ENCODE data around the gene SPATA32. TPM values are rescaled to one million over a fixed set of nuclear protein-coding genes. Genes with fewer than 3 reads are reported as not detected.

SPATA32 gene
- total and polyA plus RNA-seq, 2 donors from 2014 or later, result not detected

GRCh38 chr17:45287526-45288500, 25.9 kb upstream of the SPATA32 start:
- Histone ChIP-seq H3K4me3 (ENCODE audit: low read length in 3 of 3) (no peak overlapping the region), H3K4me1 (ENCODE audit: control insufficient read depth in 2 of 3, insufficient read depth in 2 of 3, low read depth in 1 of 3, low read length in 3 of 3) (peaks cover 0 to 46% (median 37%) of the 10 kb centered on the region in 3 donors), H3K27me3 (ENCODE audit: control insufficient read depth, insufficient read depth, low read length) (no peaks in the 10 kb centered on the region), H3K9me3 (ENCODE audit: control insufficient read depth in 2 of 3, insufficient read depth in 1 of 3, low read length in 3 of 3) (no peaks in the 10 kb centered on the region), H3K9ac (ENCODE audit: low read length in 3 of 3) (peak overlapping the region in 1 of 3 donors; percentile 16), H3K36me3 (ENCODE audit: control insufficient read depth in 2 of 3, insufficient read depth in 3 of 3, low read length in 3 of 3) (peaks cover 2 to 45% (median 26%) of the 10 kb centered on the region in 3 donors), H3K27ac (ENCODE audit: low read depth in 2 of 2, low read length in 2 of 2) (peak overlapping the region; percentile 32 to 36)
- no peak for TF ChIP-seq CTCF (IDR thresholded peaks at IDR 0.05; ENCODE audit: borderline replicate concordance, extremely low read depth, insufficient read depth)
- intact Hi-C loops (cut with DNase I), result no loop called here
- FAIRE-seq, result no peak
- DNase-seq, result no peak

DNA sequence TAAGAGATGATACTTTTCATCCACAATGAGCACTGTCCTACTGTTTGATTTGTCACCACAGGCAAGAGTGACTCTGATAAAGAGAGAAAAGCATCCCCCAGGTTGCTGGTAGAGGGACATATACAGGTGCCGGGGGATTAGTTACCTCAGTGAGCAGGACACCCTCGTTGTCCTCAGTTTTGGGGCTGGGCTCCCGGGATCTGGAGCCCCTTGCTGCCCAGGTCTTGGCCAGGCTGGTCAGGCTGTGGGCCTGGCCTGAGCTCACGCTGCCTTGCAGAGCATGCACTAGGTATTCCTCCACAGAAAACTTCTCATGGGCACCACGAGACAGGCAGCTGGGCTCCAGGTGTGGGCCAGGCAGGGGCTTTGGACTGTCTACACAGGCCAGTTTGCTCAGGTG, 24.4 kb upstream of the SPATA32 start:
- FAIRE-seq (no peak), DNase-seq (no peak)
- intact Hi-C loops (cut with DNase I), result no loop called here
- Histone ChIP-seq H3K9me3 (ENCODE audit: control insufficient read depth in 2 of 3, insufficient read depth in 1 of 3, low read length in 3 of 3) (no peaks in the 10 kb centered on the region), H3K27ac (ENCODE audit: low read depth in 2 of 2, low read length in 2 of 2) (no peak overlapping the region), H3K4me1 (ENCODE audit: control insufficient read depth in 2 of 3, insufficient read depth in 2 of 3, low read depth in 1 of 3, low read length in 3 of 3) (peaks cover 0 to 33% (median 27%) of the 10 kb centered on the region in 3 donors), H3K27me3 (ENCODE audit: control insufficient read depth, insufficient read depth, low read length) (no peaks in the 10 kb centered on the region), H3K9ac (ENCODE audit: low read length in 3 of 3) (no peak overlapping the region), H3K4me3 (ENCODE audit: low read length in 3 of 3) (no peak overlapping the region), H3K36me3 (ENCODE audit: control insufficient read depth in 2 of 3, insufficient read depth in 3 of 3, low read length in 3 of 3) (peaks cover 2 to 49% (median 26%) of the 10 kb centered on the region in 3 donors)
- TF ChIP-seq CTCF (IDR thresholded peaks at IDR 0.05; ENCODE audit: borderline replicate concordance, extremely low read depth, insufficient read depth), result no peak

- Histone ChIP-seq H3K9ac (ENCODE audit: low read length in 3 of 3) (no peak overlapping the region), H3K27me3 (ENCODE audit: control insufficient read depth, insufficient read depth, low read length) (no peaks in the 10 kb centered on the region), H3K36me3 (ENCODE audit: control insufficient read depth in 2 of 3, insufficient read depth in 3 of 3, low read length in 3 of 3) (peaks cover 2 to 42% (median 27%) of the 10 kb centered on the region in 3 donors), H3K27ac (ENCODE audit: low read depth in 2 of 2, low read length in 2 of 2) (no peak overlapping the region), H3K9me3 (ENCODE audit: control insufficient read depth in 2 of 3, insufficient read depth in 1 of 3, low read length in 3 of 3) (no peaks in the 10 kb centered on the region), H3K4me3 (ENCODE audit: low read length in 3 of 3) (no peak overlapping the region), H3K4me1 (ENCODE audit: control insufficient read depth in 2 of 3, insufficient read depth in 2 of 3, low read depth in 1 of 3, low read length in 3 of 3) (peaks cover 0 to 23% (median 12%) of the 10 kb centered on the region in 3 donors)
- intact Hi-C loops (cut with DNase I), result loop anchor here (5.0 kb wide), 1 partner anchor 103 kb away; no protein-coding TSS in a partner anchor
- no peak for FAIRE-seq
- no peak for TF ChIP-seq CTCF (IDR thresholded peaks at IDR 0.05; ENCODE audit: borderline replicate concordance, extremely low read depth, insufficient read depth)
- peak in 1 of 5 donors; percentile 54 for DNase-seq
These were observed 22.6 kb upstream of the SPATA32 start for GRCh38 chr17:45284176-45285140.
